Hematopoietic multipotent progenitor cell treated with erythropoietin and hydrocortisone succinate and interleukin-3 and kit ligand, for 8 days (in vitro differentiated cells): ENCODE data around the gene SCN1B.
"Not testable (repeated sequence)": the region's sequence is repeated elsewhere in the genome, so short reads cannot be mapped to it uniquely, and the experiment has no call there.

Source experiments
- DNase-seq: peaks from one replicate; pipeline ENCODE4 v3.0.0-alpha.2; 2015

The SCN1B gene

GRCh38 chr19:35038623-35039512, 8.6 kb downstream of the SCN1B start:
- DNase-seq, result no peak

DNA sequence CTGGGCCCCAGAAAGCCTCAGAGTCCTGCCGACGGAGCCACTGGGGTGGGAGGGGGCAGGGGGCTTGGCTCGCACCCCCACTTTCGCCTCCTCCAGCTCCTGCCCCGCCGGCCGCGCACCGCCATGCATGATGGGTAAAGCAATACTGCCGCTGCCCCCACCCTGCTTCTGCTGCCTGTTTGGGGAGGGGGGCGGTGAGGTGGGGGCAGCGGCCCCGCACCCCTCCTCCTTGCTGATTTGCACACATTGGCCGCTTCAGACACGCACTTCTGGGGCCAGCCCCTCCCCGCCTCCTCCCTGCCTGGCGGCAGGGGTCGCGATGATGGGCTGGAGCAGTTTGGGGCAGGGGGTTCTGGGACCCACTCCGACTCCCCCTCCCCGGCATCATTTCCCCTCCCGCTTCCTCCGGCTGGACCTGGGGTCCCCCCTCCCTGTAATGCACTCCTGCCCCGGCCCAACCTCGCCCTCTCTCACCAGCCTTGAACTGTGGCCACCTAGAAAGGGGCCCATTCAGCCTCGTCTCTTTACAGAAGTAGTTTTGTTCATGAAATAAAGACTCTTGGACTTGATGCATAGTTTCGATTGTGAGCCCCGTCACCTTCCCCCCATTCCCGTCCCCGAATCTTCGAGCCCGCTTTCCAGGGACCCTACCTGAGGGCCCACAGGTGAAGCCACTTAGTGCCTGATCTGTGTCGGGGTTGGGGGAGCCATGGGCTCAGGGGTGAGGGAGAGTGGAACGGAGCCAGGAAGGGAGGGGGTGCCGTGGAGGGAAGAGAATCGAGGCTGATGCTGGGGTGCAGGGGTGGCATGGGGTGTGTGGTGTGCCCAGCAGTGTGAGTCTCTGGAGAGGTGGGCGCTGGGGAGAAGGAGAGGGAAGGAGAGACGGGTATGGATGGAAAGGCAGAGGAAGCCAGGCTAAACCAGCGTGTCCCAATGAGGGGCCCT, 9.9 kb downstream of the SCN1B start:
- peak; percentile 12 for DNase-seq

- DNase-seq, result peak; percentile 56
Measured at GRCh38 chr19:35040826-35041547, 10.7 kb downstream of the SCN1B start.

GRCh38 chr19:35041548-35042055, 11.3 kb downstream of the SCN1B start, which contains the start of gene HPN:
HPN (plus strand) TSS chr19:35041721; CDS start chr19:35042507, 786 bp downstream.
- no peak for DNase-seq

DNA sequence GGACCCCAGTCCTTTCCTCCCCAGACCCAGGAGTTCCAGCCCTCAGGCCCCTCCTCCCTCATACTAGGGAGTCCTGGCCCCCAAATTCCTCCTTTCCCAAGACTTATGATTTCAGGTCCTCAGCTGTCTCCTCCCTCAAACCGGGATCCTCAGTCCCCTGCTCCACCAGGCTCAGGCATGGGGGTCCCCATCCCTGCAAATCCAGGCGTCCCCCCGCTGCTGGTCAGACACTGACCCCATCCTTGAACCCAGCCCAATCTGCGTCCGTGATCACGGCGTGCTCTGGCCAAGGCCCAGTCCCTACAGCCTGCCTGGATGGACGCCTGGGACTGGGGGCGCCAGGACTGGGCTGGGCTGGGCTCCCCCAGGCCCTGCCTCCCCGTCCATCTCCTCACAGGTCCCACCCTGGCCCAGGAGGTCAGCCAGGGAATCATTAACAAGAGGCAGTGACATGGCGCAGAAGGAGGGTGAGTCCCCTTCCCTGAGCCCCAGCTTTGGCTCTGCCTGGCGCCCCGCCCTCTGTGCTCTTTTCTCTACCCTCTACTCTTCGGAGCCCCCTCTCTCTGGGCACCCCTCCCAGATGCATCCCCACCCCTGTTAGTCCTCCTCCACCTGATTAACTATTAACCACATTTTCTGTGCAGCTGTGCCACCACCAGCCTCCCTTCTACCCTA, 11.9 kb downstream of the SCN1B start:
- DNase-seq, result no peak

- no peak for DNase-seq
Measured at GRCh38 chr19:35042954-35043604, 12.8 kb downstream of the SCN1B start.

DNA sequence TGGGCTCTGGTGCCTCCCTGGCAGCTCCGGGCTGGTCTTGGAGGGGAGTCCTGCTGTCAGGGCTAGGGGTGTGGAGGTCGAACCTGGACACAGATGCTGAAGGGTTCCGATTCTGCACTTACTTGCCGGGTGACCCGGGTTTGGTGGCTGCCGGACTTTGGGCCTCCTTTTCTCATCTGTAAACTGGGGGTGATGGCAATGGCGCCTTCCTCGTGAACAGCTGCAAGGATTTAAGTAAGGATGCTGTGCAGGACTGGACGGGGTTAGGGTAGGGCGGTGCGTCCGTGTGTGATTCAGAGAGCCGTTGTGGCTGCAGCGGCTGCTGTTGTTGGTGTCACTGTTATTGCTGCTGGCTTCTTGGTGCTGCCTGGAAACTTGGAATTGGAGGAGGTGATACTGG, 13.6 kb downstream of the SCN1B start:
- DNase-seq, result no peak

DNA sequence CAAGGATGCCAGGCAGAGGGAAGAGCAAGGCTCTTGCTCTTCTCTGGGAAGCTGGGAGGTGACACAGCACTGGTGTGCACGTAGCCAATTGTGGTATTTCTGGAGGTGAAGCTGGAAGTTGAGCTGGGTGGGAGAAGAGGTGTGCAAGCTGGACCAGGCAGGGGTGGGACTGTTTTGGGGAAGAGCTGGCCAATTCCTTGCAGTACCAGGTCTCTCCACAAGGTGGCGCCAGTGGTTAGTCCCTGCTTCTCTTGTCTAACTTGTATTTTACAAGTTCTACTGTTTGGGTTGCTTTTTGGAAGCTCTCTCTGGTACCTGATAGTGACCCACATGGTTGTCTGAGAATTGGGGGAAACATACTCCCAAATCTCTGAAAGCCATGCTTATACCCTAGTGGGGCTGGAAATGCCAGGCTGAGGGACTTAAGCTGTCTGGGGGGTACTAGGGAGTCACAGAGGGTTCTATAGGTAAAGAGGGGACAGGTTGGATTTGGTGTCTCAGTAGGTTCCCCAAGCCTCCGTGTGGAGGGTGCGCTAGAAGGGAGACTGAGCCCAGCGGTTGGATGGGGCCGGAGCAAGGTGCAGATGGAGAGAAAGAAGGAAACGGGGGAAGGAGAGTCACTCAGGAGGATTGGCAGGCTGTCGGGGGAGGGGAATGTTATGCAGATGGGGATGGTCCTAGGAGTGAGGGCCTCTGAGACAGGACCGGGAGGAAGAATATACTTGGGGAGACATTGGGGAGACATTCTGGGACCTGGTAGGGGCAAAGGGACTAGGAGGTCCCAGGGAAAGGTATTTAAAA, 14.2 kb downstream of the SCN1B start:
- peak; percentile 67 for DNase-seq

- peak; percentile 75 for DNase-seq
Measured at GRCh38 chr19:35045667-35046300, 15.5 kb downstream of the SCN1B start.

GRCh38 chr19:35046461-35046860, 16.2 kb downstream of the SCN1B start:
- no peak for DNase-seq

DNA sequence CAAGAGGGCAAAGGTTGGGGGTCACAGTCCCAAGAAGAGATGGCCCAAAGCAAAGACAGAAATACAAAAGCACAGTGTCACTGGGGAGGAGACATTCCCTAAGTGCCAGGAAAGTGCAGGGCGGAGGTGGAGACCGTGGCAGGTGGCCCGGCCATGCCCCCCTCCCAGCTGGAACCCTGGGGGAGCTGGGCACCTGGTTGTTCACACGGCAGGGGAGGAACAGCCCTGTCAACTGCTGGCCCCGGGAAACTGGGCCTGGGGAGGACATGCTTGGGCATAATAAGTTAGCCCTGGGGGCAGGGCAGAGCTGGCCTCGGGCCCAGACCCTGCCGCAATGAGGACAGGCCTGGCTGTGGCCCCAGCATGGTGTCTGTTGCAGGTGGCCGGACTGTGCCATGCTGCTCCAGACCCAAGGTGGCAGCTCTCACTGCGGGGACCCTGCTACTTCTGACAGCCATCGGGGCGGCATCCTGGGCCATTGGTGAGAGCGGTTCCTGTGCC, 18.7 kb downstream of the SCN1B start:
- no peak for DNase-seq

- DNase-seq, result no peak
Measured at GRCh38 chr19:35049456-35049855, 19.2 kb downstream of the SCN1B start.

- not testable (repeated sequence) for DNase-seq
Measured at GRCh38 chr19:35050662-35051061, 20.4 kb downstream of the SCN1B start.

GRCh38 chr19:35051268-35051667, 21.0 kb downstream of the SCN1B start:
- DNase-seq, result not testable (repeated sequence)

- no peak for DNase-seq
Measured at GRCh38 chr19:35051796-35052195, 21.5 kb downstream of the SCN1B start.

- DNase-seq, result no peak
Measured at GRCh38 chr19:35052599-35053190, 22.4 kb downstream of the SCN1B start.

GRCh38 chr19:35053667-35054293, 23.5 kb downstream of the SCN1B start:
- DNase-seq, result no peak

DNA sequence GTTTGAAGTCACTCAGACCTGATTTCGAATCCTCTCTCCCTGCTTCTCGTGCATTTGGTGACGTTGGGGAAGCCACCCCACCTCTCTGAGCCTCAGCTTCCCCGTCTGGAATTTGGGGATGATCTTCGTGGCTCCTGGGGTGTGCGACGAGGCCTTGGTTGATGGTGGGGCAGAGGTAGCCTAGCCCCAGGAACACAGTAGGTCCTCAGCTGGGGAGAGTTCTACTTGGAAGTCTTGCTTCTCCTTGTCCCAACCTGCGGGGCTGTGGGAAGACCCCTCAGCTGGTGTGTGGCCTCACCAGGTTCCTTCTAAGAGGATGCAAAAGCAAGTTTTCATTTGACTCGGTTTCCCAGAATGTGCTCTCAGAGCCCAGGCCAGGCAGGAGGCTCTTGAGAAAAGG, 24.4 kb downstream of the SCN1B start:
- no peak for DNase-seq

- no peak for DNase-seq
Measured at GRCh38 chr19:35055715-35056179, 25.5 kb downstream of the SCN1B start.
